Stimulated activated CD4-positive, alpha-beta T cell treated with anti-CD3 and anti-CD28 coated beads, Interleukin-2, amount 100 ng/mL, for 4 hours (primary cell): ENCODE results near the gene USP13.
"Not testable (repeated sequence)": the region's sequence is repeated elsewhere in the genome, so short reads cannot be mapped to it uniquely, and the experiment has no call there.

Source experiments
- DNase-seq: peaks from one replicate; pipeline ENCODE4 v3.0.0-alpha.2; 2020; ENCODE audit warnings: low read depth

Gene USP13

GRCh38 chr3:179738998-179739397 lies 86.2 kb downstream of the USP13 start:
- DNase-seq: no peak

DNA sequence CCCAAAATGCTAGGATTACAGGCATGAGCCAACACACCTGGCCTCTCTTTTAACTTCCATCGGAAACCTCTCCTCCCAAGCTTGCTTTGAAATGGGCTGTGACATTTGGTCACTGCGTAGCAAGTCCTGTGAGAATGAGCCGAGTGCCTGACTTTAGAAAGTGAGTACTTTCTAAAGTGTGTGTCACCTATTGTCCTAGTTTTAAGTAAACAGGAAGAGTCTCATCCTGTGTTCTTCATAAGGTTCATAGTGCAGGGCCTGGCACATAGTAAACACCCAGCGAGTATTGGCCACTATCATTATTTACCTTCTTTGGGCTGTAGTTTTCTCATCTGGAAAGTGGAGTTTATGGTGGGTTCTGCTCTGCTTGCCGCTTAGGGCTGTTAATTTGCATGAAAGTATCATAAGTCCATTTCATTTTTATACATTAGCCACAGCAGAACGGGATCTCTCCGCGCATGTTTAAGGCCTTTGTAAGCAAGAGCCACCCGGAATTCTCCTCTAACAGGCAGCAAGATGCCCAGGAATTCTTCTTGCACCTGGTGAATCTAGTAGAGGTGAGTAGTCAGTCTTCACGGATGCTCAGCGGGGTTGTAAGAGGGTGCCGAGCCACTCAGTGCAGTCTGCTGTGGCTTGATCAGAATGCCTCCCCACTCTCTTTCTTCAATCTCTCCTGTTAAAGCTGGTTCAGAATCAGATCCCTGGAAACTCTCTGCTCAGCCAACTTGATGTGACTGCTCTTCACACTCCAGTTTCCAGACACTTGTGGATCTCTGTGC lies 87.2 kb downstream of the USP13 start:
- DNase-seq: no peak

GRCh38 chr3:179743913-179744312 lies 91.1 kb downstream of the USP13 start:
- DNase-seq: no peak

GRCh38 chr3:179744667-179745066 lies 91.8 kb downstream of the USP13 start:
- DNase-seq: no peak

- no peak for DNase-seq
Observed at GRCh38 chr3:179745079-179745478, 92.2 kb downstream of the USP13 start.

- DNase-seq: no peak
Observed at GRCh38 chr3:179745716-179746115, 92.9 kb downstream of the USP13 start.

GRCh38 chr3:179750720-179751328 lies 98.0 kb downstream of the USP13 start:
- DNase-seq: no peak

GRCh38 chr3:179760944-179761343 lies 108.1 kb downstream of the USP13 start:
- DNase-seq: no peak

DNA sequence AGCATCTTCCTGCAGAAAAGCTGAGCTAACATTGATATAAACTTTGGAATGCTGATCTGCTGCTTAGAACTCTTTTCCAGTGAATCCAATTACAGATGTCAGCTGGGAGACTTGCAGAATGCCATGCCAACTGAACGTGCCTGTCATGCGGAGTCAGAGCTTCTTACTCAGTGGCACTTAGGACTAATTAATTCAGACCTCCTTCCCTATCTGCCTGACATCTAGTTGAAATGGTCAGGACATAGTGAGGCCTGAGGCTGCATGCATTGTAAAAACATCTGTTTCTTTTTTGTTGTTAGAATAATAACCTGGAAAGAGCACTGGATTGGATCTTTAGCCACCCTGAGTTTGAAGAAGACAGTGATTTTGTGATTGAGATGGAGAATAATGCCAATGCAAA lies 112.6 kb downstream of the USP13 start:
- no peak for DNase-seq

DNA sequence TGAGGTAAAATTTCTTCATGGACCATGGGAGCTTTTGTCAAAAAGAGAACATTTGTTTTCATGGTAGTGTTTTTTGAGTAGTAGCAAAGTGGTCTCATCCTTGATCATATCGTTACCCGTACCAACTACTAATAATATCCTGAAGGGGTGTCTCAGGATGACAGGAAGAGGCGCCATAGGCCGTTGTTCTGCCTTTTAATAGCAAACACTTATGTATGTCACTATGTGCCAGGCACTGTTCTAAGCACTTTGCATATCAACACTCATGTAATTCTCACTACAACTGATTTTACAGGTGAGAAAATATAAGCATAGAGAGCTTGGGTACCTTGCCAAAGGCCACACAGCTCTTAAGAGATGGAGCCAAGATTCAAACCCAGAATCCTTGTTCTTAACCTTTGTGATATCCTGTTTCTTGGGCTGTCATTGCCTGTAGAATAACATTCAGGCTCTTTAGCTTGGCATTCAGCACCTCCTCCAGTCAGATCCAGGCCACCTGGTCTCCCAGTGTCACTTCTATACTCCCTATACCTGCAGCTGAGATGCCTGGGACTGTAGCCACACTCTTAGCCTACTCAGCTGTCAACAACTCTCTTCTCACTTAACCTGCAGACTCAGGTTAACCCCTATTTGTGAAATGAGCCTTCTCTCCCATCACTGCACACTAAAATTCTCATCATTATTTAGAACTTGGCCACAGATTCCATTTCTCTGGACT lies 113.7 kb downstream of the USP13 start:
- no peak for DNase-seq

DNA sequence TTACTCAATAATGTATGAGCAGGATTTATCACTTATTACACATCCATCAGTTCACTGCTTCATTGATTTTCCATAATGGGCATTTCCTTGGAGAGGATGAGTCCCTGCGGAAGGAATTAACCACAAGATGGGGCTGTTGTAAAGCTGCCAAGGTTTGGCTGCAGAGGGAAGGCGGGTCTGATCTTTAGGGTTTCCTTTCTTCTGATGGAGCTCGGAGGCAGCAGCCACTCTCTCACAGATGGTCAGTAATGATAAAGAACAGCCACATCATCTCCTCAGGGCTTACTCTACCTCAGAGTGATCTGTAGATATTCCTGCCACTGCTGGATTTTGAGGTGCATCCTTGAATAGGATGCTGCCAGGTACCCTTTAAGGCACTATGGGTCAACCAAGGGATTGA lies 115.2 kb downstream of the USP13 start:
- DNase-seq: no peak

DNA sequence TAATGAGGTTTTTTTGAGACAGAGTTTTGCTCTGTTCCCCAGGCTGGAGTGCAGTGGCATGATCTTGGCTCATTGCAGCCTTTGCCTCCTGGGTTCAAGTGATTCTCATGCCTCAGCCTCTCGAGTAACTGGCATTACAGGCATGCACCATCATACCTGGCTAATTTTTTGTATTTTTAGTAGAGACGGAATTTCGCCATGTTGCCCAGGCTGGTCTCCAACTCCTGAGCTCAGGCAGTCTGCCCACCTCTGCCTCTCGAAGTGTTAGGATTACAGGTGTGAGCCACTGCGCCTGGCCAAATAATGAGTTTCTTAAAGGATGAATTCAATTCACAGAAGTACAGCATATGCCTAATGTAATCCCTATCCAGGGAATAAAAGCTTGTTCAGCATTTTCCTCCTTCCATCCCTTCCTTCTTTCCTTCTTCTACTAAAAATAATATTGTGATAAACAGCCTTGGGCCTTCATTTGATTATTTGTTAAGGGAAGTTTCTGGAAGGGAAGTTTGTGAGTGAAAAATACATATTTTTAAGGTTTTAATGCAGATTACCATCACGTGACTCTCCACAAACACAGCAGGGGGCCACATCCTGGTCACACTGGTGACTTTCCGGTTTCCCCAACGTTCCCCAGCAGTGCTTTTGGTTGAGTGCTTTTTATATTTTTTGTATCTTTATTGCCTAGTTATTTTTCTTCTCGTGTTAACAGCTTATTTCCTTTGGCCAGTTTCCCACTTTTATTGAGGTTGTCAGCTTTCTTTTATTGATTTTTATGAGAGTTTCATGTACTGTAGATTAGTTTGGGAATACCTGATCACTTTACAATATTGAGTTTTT lies 116.8 kb downstream of the USP13 start:
- no peak for DNase-seq

GRCh38 chr3:179771797-179772196 lies 119.0 kb downstream of the USP13 start:
- DNase-seq: no peak

- no peak for DNase-seq
Observed at GRCh38 chr3:179772297-179772696, 119.5 kb downstream of the USP13 start.

- DNase-seq: no peak
Observed at GRCh38 chr3:179775416-179776122, 122.7 kb downstream of the USP13 start.

DNA sequence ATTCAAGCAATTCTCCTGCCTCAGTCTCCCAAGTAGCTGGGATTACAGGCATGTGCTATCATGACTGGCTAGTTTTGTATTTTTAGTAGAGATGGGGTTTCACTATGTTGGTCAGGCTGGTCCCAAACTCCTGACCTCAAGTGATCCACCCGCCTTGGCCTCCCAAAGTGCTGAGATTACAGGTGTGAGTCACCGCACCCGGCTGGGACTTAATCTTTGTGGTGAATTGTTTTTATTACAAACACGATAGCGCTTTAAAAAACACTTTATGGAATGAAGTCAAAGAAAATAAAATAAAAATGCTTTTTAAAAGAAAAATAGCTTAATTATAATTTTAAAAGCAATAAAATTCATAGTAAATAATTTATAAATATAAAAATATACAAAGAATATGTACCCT lies 130.0 kb downstream of the USP13 start:
- not testable (repeated sequence) for DNase-seq

DNA sequence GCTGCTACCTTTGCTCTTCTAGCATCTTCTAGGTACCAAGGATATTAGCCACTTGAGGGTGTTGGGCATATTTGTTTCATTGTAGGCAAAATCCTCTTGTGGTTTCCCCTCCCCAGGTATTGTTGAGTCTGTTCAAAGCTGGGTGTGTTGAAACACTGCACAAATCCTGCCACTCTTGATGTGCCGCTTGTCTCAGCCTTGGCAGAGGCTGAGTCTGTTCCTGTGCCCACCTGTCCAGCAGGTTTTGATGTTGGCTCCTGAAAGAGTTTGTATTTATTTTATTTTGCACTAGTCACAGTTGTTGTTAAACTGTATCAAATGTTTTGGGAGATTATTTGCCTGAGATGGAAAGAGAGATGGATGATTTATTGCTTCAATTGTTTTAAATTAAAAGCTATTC lies 136.2 kb downstream of the USP13 start:
- no peak for DNase-seq

GRCh38 chr3:179791793-179792192 lies 139.0 kb downstream of the USP13 start:
- no peak for DNase-seq

GRCh38 chr3:179794355-179794754 lies 141.5 kb downstream of the USP13 start:
- DNase-seq: no peak

DNA sequence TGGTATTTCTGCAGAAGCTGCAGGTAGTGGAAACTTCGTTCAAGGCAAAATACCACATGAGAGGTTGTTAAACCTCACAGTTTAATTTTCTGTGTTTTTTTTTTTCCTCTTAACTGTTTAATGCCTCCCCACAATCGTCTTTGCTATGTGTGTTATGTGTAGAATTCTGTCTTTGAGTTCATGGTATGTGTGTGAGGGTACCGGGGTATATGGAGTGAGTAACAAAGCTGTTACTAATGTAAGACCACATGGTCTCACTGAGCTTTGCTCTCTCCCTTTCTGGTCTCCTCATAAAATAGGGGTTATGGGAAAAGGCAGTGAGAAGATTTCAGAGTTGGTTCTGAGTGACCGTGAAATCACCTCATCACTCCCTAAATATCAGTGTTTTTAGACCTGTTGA lies 143.6 kb downstream of the USP13 start:
- no peak for DNase-seq

GRCh38 chr3:179797192-179797591 lies 144.4 kb downstream of the USP13 start:
- DNase-seq: no peak

GRCh38 chr3:179801263-179801662 lies 148.4 kb downstream of the USP13 start:
- no peak for DNase-seq
